NCI-H1436 treated with DMSO at 0.1 percent for 48 hours (cell line): ENCODE data around the gene CCDC150.
"Not testable (repeated sequence)": the region's sequence is repeated elsewhere in the genome, so short reads cannot be mapped to it uniquely, and the experiment has no call there.

Experiments used
- DNase-seq: peaks from one replicate; lab custom pipeline; 2025; lab: John Stamatoyannopoulos, UW

CCDC150 gene

DNA sequence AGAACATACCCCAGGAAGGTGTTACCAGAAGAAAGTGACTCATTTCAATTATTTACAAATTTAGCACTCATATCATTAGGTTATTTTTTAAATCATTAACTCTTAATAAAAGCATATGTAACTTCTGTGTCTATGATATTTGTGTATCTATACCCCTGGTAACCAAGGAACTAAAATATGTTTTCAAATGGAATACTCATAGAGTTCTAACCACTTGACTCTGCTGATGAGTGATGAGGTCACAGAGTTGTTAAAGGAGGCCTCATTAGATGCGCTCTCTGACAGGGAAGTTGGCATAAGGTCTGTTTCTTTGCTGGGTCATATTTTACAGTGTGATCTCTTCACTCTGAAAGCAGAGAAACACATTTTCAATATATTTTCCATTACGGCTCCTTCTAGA, 73.4 kb downstream of the CCDC150 start:
- no peak for DNase-seq

DNA sequence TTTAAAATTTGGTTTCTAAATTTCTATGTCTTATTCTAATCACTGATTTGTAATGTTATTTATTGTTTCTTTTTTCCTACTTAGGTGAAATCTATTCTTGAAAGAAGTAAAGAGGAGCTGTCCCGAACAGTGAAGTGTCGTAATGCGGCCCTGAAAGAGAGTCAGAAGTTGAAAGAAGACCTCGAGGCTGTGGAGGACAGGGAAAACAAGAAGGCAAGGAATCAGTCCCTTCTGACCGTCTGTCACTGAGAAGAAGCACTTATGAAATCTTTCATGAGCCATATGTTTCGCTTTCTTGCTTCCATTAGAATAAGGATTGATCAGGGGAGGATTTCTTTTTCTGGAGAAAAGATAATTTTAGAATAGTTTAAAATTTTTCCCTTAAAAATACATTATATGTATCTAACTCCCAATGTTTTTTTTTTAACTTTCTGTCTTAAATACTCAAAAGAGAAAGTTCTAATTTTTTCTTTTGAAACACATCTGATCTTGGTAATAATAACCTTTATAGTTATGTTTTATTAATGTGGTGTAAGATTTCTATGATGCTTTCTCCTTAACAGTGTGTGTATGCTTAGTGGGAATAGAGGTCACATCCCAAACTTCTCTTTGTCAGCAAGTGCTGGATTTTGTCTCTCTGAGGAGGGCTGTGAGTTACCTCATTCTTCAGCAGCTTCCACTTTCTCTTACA, 79.0 kb downstream of the CCDC150 start:
- DNase-seq, result no peak

DNA sequence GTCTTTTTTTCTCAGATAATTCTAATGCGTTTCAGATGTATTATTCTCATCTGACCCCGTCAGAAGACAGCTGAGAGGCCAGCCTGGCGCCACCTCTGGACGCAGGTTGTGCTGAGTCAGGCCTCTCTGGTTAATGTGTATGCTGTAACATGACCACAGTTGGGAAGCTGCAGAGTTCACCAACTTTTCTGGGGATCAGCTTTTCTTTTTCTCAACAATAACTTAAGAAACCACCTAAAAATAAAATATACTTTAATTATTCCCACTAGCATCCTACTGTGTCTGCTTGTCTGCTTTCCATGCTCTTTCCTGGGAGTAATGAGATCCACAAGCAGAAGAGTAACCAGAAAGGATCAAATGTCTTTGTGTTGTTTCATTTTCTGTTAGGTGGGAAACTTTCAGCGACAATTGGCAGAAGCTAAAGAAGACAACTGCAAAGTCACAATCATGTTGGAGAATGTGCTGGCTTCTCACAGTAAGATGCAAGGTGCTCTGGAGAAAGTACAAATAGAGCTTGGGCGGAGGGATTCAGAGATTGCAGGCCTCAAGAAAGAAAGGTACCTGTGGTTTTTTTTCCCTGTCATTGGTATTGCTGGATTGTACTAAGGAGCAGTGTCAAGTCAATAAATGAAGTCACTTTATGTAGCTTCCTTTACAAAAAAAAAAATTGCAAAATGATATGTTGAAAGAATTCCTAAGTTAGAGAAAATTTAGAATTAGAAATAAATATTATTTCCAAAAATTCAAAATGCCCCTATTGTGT, 79.8 kb downstream of the CCDC150 start:
- DNase-seq, result no peak

DNA sequence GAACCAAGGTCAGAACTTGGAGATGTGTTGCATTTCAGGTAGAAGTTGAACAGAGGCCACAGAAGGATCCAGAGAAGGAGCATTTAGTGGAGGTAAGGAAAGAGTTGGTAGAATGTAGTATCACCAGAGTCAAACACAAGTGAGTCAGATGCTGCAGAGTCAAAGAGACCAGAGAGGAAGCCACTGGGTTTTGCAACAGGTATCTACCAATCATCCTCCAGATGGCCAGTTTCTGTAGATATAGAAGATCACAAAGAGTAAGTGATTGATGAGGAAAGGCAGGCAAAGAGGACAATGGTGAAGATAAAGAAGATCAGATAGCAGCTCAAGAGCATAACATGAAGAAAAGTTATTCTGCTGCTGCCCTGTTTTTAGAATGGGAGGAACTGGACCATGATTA, 84.1 kb downstream of the CCDC150 start:
- no peak for DNase-seq

DNA sequence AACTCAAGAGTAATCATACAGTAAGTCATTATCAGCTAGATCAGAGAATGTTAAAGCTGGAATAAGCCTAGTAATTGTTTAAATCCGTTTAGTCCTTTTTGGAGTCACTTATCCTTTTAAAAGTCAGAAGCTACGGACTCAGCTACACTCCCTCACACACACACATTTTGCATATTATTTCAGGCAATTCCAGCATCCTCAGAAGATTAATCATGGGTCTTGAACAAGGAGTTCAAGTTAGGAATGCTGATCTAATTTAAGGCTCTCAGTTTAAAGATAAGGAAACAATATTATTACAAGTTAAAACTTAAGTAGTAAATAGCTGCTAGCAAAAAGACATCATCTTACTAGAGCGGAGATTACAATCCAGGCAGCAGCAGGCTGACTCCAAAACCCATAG, 85.7 kb downstream of the CCDC150 start:
- no peak for DNase-seq

DNA sequence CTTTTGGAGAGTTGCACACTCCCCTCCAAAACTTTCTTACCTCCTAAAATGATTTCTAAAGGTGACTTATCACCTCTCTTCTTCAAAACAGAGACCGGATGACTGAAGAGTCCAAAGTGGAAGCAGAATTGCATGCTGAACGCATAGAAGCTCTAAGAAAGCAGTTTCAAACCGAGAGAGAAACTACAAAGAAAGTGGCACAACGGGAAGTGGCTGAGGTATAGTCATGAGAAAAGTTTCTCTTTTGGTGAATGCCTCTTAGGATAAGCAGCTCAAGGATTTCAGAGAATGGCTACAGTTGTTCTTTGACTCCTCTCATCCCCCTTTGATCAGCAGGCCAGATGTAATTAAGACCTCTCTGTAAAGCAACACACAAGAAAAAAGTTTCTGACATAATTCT, 86.4 kb downstream of the CCDC150 start:
- DNase-seq, result no peak

DNA sequence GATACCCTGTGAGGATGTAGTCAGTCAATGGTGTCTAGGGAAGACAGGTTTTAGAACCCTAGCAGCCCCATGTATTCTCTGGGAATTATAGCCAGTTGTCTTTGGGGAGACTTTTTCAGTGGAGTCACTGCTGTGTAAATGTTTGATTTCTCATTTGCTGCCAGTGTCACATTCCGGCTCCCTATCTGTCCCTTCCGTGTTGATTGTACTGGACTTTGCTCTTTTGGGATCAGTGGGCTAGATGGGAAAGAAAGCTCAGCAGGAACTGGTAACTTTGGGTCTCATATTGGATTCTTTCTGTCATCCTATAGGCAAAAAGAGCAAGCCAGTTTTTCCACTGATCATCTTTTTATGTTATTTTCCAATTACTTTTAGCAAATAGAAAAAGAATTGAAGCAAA, 89.9 kb downstream of the CCDC150 start:
- no peak for DNase-seq

DNA sequence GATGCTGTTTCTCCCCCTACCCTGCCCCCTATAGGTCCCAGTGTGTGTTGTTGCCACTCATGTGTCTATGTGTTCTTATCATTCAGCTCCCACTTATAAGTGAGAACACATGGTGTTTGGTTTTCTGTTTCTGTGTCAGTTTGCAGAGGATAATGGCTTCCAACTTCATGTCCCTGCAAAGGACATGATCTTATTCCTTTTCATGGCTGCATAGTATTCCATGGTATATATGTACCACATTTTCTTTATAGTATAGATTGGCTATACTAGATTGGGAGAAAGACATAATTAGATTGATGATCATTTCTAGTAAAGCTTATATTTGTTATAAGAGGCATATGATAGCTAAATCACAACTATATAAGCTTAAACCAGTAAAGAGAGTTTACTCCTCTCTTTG, 97.1 kb downstream of the CCDC150 start:
- DNase-seq, result not testable (repeated sequence)

DNA sequence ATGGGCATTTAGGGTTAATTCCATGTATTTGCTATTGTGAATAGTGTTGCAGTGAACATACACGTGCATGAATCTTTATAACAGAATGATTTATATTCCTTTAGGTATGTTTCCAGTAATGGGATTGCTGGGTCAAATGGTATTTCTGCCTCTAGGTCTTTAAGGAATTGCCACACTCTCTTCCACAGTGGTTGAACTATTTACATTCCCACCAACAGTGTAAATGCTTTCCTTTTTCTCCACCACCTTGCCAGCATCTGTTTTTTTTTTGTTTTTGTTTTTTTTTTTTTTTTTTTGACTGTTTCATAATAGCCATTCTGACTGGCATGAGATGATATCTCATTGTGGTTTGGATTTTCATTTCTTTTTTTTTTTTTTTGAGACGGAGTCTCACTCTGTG, 97.5 kb downstream of the CCDC150 start:
- DNase-seq, result no peak

DNA sequence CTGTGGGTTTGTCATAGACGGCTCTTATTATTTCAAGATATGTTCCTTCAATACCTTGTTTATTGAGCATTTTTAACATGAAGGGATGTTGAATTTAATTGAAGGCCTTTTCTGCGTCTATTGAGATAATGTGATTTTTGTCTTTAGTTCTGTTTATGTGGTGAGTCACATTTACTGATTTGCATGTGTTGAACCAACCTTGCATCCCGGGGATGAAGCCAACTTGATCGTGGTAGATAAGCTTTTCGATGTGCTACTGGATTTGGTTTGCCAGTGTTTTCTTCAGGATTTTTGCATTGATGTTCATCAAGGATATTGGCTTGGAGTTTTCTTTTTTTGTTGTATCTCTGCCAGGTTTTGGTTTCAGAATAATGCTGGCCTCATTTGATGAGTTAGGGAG, 99.5 kb downstream of the CCDC150 start:
- no peak for DNase-seq

DNA sequence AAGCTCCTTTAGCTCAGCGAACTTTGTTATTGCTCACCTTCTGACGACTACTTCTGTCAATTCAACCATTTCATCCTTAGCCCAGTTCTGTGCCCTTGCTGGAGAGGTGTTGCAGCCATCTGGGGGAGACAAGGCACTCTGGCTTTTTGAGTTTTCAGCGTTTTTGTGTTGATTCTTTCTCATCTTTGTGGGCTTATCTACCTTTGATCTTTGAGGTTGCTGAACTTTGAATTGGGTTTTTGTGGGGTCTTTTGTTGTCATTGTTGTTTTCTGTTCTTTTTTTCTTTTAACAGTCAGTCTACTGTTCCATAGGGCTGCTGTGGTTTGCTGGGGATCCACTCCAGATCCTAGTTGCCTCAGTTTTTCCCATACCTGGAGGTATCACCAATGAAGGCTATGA, 102.7 kb downstream of the CCDC150 start:
- DNase-seq, result no peak

DNA sequence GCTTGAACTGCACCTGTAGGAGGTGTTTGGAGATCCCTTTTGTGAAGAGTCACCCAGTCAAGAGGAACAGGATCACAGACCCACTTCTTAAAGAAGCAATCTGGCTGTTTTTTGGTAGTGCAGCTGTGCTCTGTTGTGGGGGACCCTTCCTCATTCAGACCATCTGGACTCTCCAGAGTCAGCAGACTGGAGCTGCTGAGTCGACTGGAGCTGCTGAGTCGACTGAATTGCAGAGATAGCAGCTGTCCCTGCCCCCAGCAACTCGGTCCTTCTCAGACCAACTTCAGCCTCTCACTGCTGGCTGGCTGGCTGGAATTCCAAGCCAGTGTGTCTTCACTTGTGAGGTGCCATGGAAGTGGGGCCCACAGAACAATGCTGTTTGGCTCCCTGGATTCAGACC, 103.2 kb downstream of the CCDC150 start:
- DNase-seq, result no peak

DNA sequence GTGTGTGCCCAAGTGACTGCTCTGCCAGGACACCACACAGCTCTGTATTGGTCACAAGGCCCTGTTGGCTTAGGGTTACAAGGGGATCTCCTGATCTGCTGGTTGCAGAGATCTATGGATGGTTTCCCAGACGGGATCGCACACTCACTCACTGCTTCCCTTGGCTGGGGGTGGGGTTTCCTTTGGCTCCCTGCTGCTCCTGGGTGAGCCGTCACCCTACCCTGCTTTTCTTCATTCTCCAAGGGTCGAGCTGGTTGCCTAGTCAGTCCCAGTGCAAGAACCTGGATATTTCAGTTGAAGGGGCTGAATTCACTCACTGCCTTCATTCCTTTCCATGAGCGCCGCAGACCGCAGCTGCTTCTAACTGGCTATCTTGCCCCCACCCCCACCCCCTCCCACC, 103.7 kb downstream of the CCDC150 start:
- DNase-seq, result no peak

DNA sequence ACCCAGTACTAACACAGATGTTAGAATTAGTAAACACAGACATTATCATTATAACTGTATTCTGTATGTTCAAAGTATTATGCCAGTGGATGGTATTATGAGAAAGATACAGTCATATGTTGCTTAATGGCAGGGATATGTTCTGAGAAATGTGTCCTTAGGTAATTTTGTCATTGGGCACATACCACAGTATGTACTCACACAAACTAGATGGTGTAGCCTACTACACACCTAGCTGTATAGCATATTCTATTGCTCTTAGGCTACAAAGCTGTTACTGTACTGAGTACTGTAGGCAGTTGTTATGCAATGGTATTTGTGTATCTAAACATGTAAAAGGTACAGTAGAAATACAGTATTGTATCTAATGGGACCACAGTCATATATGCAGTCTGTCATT, 106.2 kb downstream of the CCDC150 start:
- no peak for DNase-seq

DNA sequence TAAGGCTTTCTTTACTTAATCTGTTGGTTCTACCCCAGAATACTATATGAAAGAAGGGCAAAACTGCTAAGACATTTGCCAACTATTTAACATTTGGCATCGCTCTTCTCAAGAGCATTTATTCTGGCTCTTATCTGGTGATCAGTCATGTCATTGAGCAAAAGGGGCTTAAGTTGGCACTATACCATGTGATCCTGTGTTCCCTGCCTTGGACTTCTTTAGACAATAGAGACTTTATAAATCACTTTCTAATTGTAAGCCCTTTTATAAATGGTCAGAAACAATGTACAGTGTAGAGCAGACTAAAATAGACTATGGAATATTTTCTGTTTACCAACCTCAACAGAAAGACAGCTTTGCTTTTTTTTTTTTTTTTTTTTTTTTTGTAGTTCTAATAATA, 107.9 kb downstream of the CCDC150 start:
- no peak for DNase-seq

DNA sequence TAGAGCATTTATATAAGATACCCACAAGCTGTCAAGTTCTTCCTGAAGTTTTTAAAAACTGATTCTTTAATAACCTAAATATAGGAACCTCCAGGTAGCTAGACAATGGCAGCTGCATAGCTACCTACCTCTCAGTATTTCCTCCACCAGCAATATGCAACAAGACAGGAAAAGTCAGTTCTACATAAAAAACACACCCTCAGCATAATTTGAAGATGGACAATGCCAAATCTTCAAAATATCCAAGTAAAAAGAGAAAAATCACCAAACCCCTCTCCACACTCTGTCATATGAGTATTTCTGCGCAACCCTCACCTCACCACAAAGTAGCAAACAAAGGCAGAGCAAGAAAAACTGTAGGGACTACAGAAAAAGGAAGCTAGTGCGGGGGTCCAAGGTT, 108.6 kb downstream of the CCDC150 start:
- no peak for DNase-seq

DNA sequence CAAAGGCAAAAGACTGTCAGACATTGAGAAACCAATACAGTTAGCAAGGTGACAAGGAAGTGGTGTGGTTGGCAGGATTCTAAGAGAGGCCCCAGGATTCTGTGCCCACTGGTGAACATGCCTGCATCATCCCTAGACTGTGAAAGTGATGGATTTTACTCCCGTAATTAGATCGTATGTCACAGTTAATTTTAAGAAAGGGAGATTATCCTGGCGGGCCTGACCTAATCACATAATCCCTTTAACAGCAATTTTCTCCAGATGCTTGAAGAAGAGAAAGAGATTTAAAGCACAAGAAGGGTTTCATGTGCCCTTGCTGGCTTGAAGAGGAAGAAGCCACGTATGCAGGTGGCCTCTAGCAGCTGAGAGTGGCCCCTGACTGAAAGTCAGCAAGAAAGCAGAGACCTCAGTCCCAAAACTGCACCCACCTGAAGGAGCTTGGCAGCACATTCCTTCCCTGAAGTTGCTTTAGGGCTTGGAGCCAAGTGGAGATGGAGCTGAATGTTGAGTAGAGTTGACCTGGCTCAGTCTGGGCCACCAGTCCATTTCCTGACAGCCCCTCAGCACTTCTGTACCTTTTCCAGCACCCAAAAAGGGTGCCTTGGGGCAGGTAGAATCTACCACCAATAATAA, 110.9 kb downstream of the CCDC150 start:
- DNase-seq, result no peak

DNA sequence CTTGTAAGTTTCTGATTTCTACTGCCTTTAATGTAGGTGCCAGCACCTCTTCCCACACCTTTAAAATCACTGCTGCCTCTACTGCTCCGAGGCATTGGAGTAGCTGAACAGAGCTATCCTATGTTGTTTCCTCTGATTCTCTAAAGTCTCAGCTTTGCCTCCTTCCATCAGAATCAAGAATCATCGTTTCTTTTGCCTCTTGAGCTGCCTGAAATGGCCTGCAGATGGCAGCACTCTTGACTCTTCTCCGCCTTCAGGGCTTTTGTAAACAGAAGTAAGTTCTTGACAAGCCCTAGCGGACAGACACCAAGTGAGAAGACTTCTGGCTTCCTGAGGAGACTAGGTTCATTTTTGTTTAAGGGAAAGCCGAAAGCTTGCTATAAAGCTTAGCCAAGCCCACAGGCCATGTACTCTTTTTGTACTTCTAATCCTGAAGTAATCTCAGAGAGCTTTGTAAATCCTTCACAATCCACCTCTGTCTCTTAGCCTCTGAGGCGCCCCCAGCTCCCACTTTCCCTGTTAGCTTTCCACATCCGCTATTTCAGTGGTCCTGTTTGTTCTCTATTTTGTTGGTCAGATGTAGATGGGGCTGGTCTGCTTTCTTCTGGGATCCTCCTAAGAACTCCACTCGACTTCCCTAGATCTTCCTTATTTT, 111.6 kb downstream of the CCDC150 start:
- no peak for DNase-seq

DNA sequence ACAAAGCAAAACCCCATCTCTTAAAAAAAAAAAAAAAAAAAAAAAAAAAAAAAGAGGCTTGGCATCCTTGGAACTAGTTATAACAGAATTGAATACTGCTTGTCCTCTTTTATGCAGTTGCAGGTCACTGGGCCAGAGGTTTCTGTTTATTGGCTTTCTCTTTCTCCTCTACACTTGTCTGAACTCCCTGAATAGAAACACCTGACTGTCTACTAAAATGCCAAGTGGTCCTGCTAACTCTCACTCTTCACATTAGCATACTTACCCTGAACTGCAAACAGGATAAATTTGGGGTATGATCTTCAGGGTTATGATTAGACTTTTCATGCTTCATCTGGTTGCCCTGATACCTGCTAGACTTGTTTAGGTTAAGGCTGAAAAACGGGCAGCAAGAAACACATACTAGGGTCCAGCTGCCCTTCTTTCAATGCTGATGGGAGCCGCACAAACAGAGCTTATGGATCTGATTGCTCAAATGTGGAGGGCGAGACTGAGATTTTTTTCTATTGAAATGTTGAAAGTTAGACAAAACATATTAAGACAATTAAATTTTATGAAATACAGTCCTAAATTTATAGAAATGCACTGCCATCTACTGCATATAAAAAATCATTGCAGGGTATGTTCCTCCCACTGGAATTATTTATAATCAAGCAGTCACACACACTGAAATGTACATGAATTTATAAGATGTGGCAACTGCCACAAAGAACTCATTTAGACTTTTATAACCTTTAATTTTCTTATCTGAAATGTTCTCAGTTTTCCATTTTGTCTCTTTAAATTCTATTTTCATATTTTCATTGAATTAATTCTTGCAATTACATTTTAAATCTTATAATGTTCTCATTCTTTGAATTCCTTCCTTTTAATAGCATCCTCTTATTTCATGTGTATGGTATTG, 119.2 kb downstream of the CCDC150 start:
- DNase-seq, result no peak

DNA sequence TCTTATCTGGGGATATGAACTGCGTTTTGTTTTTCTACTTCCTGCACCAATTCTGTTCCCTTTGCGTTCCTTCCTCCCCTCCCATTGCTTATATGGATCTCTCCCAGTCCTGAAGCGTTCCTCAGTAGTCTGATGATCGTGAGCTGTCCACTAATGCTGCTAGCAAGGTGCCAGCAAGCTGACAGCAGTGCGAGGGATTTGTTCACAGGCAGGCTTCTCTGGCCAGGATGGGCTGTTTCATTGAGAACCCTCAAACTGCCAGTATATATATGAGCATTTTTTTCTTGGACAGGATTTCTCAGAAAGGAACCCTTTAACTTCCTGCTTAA, 119.8 kb downstream of the CCDC150 start:
- no peak for DNase-seq

DNA sequence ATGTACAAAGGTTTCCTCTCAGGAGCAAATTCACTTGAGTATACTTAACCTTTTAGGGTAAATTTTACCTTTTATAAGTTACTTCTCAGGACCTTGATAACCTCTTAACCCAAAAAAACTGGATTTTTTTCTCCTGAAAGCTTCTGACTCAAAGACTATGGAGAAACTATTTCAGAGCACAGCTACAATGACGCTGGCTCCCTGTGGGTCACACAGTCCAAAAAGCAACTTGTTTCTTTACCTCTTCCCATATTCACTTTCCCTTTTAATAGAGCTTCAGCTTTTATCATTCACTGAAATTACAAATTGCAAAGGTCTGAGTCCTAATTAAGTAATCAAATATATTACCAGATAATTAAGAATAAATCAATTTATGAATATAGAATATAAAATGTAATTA, 127.6 kb downstream of the CCDC150 start:
- DNase-seq, result no peak
